PC-9 (cell line): Measurements from ENCODE around the gene MAP3K4.

Experiments used
- EZH2 ChIP-seq: fragments of 200-600 bp; sonication (generic); IDR thresholded peaks from 2 replicates; pipeline ENCODE4 v1.8.0; 2017; ENCODE audit warnings: antibody characterized with exemption, low read depth
- TF ChIP-seq, protein P1 (sequence below): fragments of 200-600 bp; sonication (generic); conservative IDR thresholded peaks from 2 replicates; pipeline ENCODE4 v1.6.1; 2017; ENCODE audit warnings: mixed run types, antibody characterized with exemption, mild to moderate bottlenecking, moderate library complexity

DNA sequence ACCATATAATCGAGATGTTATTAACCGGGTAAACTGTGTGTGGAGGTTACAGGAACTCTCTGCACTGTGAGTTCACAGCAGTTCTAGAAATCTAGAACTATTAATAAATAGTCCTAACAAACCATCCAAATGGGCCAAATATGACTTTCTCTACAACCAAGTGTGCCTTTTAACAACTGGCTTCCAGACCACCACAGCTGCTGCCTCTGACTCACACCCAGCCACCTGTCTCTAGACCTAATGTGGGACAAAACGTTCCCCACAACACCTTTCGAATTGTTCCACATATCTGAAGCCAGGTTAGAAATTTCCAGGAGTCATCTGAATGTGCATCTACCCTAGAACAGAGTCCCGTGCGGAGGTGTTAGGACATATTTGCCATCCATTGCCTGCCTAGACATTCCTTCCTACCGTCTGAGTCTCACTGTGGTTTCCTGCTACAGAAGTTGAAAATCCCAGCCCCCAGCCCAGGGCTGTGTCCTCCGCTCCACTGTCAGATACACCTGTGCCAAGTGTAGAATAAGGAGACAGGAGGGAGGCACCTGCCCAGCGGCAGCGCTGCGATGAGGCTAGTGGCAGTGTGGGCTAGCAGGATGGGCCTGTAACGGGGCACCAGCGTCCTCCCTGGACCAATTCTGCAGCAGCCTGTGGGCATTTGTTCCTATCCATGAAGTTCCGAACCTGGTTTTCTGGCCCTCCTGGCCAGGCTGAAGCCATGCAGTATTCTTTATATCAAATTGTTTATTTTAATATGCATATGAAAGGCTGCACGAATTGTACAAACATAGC lies 28.5 kb upstream of the MAP3K4 start:
- TF ChIP-seq, protein P1, sequence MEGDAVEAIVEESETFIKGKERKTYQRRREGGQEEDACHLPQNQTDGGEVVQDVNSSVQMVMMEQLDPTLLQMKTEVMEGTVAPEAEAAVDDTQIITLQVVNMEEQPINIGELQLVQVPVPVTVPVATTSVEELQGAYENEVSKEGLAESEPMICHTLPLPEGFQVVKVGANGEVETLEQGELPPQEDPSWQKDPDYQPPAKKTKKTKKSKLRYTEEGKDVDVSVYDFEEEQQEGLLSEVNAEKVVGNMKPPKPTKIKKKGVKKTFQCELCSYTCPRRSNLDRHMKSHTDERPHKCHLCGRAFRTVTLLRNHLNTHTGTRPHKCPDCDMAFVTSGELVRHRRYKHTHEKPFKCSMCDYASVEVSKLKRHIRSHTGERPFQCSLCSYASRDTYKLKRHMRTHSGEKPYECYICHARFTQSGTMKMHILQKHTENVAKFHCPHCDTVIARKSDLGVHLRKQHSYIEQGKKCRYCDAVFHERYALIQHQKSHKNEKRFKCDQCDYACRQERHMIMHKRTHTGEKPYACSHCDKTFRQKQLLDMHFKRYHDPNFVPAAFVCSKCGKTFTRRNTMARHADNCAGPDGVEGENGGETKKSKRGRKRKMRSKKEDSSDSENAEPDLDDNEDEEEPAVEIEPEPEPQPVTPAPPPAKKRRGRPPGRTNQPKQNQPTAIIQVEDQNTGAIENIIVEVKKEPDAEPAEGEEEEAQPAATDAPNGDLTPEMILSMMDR, result no peak
- no peak for TF ChIP-seq EZH2
